ENCODE measurements around the gene BMP10.

GRCh38 chr2:68829749-68830148, 41.4 kb downstream of the BMP10 start:
- TF ChIP-seq PAX5 (IDR thresholded peaks at IDR 0.05; ENCODE audit: insufficient read depth, low read length, severe bottlenecking) (no peak), POLR2AphosphoS5 (IDR thresholded peaks at IDR 0.05; ENCODE audit: low read depth, low read length) (no peak), POLR2A (IDR thresholded peaks at IDR 0.05; ENCODE audit: low read depth, low read length) (no peak), SPI1 (IDR thresholded peaks at IDR 0.05; ENCODE audit: low read depth, low read length) (no peak), POU2F2 (IDR thresholded peaks at IDR 0.05; ENCODE audit: low read depth, low read length) (no peak)
